Kasumi-1 (cell line): ENCODE data around the gene SMIM1.

Experiments used
- DNase-seq, 2 experiments: peaks; one replicate each; lab custom pipeline; 2025; lab: John Stamatoyannopoulos, UW

The SMIM1 gene

GRCh38 chr1:3821908-3822307, 49.4 kb downstream of the SMIM1 start:
- no peak for DNase-seq

DNA sequence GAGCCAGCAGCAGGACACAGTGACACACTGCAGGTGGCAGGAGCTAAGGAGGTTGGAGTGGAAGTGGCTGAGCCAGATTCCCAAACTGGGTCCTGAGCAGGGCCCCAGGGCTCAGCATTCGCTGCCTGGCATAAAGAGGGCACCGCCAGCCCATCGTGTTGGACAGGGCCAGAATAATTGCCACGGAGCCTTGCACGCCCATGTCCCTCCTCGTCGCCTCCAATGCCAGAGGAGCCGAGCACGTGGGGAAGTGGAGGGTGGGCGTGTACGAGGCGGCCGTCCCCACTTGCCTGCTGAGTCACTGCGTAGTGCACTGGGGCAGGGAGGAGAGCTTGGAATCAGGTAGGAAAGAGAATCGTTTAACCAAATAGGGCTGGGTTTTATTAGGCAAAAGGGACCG, 49.9 kb downstream of the SMIM1 start:
- no peak for DNase-seq

GRCh38 chr1:3824650-3825049, 52.1 kb downstream of the SMIM1 start:
- no peak for DNase-seq

DNA sequence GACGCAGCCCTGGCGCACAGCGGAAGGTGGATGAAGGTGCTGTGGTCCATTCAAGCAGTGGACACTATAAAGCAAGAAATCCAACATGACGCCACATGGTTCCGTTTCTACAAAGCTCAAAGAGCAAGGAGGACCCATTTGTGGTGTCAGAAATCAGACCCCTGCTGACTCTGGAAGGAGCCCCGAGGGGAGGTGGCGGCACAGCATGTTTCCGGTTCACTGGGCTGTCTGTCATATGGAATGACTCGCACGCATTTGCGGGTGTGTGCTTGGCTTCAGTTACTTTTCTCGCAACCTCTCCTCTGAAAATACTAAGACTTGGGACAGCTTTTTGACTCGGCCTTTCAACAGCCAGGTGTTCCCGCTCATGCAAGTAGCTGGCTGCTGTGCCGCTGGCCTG, 52.8 kb downstream of the SMIM1 start:
- DNase-seq, result no peak
